NCI-H460 (cell line): ENCODE measurements around the gene TMEM271. TPM values are rescaled to one million over a fixed set of nuclear protein-coding genes. Genes with fewer than 3 reads are reported as not detected.

ENCODE experiments used
- DNase-seq: peaks from one replicate; pipeline ENCODE4 v3.0.0-alpha.2; 2016; ENCODE audit warnings: low read depth; ENCODE audit errors: extremely low read depth
- total RNA-seq: library from RNA; depleted of rRNA; stranded (reverse); fragments of >200 nt; shearing (Covaris generic); gene quantifications from 2 replicates; pipeline ENCODE4 v1.2.3, GENCODE V29; 2014

TMEM271 gene
- total RNA-seq, 1 experiment from 2014 or later = not detected

DNA sequence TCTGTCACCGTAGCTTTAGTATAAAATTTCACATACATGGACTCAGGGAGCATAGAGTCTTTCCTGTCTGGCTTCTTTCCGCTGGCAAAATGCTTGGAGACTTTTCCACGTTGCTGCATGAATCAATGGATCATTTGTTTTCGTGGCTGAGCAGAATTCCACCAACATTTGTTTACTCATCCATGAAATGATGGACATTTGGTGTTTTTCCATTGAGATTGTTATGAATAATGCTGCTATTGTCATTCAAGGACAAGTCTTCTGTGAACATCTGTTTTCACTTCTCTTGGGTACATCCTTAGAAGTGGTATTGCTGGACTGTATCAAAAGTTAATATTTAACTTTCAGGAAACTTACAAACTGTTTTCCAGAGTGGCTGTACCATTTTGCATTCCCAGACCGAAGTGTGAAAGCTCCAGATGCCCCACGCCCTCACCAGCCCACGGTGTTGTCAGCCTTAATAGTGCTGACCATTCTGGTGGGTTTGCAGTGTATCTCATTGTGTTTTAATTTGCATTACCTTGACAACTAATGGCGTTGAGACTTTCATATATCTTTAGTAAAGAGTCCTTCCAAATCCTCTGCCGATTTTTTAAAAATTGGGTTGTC, 5.8 kb upstream of the TMEM271 start:
- no peak for DNase-seq

DNA sequence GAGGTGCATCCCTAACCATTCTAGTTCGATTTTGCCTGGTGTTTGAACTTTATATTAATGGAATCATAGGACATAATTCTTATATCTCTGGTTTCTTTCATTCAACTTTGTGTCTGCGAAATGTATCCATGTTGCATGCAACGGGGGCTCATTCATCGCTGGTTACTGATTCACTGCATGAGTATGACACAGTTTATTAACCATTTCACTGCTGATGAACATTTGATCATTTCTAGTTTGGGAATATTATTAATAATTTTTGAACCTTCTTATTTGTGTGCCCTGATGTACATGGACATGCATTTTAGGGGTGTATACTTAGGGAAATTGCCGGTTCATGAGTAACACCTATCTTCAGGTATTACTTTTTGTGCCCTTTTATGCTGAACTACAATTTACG, 5.1 kb upstream of the TMEM271 start:
- no peak for DNase-seq

DNA sequence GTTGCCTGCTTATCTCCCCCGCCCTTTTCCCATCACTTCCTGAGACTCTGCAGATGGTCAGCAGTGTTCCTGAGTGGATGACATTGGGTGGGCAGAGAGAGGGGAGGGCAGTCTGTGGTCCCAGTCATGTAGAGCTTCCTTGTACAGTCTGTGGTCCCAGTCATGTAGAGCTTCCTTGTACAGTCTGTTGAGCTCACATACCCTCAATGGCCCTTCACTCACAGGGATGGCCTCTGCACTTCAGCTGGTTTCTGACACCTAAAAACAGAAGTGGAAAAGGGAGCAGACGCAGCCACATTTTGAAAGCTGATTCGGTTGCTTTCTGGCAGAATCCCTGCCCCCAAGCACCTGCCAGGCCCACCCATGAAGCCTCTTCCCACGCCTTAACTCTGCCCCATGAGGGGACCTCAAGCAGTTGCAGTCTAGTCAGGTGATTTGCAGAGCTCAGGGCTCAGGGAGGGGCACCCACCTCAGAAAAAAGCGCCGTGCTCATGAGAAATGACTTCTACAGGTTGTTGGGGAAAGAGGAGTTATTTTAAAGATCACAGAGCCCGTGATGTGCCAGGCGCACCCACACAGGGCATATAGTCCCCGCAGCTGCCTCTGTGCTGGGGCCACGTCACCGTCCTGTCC, 3.6 kb upstream of the TMEM271 start:
- no peak for DNase-seq

DNA sequence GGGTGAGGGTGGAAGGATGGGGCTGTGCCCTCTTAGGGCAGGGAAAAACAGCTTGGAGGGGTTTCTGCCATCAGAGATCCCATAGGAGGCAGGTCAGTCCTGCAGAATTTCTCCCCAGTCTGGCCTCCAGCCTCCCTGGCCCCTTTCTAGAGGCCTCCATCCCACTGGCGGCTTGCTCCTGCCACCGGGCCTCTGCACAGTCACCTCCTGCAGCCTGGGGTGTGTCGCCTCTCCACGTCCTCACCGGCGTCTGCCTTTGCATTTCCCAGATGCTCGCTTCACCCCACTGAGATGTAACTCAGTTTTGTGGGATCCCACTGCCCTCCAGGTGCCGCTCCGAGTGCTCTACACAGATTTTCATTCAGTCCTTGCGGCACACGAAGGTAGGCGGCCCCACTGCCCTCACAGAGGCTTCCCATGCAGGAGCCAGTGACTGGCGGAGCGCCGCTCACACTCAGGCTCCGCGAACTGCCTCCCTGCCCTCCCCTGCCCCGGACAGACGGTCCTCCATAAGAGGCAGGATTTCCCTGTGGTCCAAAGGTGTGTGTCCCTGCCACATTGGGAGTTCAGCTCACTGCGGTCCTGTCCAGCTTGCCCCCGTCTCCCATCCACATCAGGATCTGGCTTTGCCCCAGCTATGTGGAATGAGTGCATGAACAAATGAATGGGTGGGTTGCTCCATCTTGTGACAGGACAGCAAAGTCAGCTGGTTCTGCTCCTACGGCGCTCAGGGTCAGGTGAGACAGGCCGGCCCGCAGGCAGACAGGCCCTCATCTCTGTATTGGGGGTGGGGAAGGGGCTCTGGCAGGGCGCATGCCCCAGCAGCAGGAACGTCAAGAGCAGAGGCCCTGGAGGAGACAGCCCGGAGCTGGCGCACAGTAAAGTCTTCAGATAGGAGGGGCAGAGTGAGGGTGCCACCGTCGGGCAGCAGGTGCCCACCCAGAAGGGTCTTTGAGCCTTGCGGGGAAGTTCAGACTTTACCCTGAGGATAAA, 2.7 kb upstream of the TMEM271 start:
- DNase-seq = no peak

DNA sequence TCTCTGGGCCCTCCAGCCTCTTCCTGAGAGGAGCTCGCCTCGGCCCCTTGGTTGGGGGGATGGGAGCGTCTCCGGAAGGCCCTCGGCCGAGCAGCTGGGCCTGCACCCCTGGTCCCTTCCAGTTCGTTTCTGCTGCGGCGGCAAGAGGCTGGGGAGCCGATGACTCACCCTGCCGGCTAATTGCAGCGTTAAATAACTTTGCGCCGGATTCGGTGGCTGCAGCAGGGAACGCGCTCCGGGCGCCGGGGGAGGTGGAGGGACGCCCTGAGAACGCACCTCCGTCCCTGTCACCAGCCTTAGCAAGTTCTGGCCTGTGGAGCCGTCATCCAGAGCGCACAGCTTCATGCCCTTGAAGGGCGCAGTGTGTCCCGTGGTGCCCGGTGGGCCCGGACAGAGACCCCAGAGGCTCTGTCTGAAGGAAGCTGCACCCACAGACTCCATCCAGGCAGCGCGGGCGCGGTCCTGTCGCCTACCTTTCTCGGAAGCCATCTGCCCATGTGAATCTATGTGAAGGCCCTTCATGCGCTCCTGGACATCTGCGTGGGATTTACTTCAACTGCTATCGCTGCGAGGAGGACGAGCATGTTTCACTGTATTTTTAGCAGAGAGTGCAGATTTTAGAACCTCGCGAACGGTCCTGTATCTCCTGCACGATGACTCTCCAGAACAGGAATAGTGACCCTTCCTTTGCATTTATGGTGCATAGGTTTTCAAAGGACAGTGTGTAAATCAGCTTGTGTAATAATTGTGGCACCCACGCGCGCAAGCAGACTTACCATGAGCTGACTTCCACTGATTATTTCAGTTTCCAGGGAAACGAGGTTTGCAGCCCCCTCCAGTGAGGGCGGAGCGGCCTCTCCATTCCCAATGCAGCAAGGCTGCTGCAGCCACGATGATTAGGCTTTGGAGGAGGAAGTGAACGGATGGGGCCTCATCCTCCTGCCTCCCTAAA, 1.7 kb upstream of the TMEM271 start:
- peak; percentile 7 for DNase-seq

DNA sequence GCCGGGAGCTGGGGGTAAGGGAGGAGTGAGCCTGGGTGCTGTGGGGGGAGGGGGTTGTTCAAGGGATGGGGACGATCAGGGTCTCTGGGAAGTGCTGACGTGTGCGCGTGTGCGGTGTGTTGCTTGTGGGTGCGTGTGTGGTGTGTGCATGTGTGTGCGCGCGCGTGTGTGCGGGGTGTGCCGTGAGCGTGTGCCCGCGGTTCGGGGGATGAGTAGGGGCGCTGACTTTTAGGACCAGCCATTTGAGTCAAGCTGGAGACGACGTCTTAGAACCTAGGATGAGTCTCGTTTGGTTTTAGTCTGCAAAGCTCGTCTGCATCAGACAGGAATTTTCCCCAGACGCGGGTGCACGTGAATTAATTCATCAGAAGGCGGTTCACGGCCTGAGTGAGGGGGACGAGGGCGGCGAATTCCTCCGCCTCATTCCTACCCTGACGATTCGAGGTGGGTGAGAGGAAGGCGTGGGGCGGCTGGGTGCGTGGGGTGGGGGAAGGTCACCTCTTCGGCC, 950 bp upstream of the TMEM271 start:
- DNase-seq = no peak

DNA sequence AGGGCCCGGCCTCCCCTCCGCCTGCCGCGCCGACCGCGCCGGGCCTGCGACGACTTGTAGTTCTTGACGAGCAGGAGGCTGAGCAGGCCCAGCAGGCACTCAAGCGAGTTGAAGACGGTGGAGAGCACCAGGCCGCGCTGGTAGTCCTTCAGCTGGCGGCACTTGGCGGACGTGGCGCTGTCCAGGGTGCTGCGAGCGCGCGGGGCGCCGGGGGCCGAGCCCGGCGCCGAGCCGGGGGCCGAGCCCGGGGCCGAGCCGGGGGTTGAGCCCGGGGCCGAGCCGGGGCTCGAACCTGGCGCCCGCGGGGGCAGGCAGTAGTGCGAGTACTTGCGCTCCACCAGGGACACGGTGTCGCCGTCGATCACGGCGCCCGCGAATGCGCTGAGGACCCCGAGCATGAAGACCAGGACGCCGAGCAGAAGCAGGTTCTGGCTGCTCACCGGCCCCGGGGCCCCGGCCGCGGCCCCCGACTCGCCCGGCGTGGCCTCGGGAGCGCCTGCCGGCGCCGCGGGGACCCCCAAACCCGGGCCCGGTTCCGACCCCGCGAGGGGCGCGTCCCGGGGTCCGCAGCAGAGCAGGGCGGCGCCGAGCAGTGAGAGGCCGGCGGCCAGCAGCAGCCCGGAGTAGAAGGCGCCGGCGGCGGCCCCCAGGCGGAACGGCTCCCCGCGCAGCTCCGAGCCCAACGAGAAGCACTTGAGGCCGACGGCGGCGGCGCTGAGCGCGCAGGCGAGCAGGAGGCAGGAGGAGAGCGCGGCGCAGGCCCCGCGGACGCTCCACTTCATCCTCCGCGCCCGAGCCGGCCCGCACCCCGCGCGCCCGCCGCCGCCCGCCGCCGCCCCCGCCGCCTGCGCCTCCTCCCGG, 584 bp downstream of the TMEM271 start:
- no peak for DNase-seq

DNA sequence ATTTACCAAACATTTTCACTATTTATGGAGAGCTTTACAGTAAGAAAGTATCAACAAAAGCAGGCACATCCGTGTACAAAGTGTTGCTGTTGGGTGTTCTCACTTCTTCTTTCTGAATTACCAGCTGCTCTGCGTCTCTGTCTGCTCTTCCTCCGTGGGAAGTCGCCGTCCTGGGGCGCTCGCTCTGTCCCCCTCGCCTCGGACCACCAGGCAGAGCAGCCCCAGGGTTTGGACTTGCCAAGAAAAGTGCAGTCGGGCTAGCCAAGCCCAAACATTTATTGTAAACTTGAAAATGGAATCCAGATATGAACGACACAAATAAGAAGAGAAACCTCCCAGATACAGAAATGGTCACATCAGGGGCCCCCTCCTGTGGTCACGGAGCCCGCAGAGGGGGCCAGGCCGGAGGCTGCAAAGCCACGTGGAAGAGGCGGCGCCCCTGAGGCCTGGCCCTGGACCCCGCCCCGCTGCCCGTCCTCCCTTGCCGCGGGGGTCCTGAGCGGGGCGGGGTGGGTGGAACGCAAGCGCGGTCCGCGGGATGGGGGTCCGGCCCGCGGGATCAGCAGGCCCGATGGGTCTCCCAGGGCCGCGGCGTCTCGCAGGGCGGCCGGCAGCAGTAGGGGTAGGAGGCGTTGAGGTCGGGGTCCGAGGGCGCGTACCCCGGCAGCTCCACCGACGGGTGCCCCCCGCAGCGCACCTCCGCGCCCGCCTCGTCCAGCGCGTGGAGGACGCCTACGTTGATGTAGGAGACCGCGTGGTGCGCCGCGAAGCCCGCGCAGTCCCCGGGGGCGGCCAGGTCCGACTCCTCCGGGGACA, 1.5 kb downstream of the TMEM271 start:
- no peak for DNase-seq

DNA sequence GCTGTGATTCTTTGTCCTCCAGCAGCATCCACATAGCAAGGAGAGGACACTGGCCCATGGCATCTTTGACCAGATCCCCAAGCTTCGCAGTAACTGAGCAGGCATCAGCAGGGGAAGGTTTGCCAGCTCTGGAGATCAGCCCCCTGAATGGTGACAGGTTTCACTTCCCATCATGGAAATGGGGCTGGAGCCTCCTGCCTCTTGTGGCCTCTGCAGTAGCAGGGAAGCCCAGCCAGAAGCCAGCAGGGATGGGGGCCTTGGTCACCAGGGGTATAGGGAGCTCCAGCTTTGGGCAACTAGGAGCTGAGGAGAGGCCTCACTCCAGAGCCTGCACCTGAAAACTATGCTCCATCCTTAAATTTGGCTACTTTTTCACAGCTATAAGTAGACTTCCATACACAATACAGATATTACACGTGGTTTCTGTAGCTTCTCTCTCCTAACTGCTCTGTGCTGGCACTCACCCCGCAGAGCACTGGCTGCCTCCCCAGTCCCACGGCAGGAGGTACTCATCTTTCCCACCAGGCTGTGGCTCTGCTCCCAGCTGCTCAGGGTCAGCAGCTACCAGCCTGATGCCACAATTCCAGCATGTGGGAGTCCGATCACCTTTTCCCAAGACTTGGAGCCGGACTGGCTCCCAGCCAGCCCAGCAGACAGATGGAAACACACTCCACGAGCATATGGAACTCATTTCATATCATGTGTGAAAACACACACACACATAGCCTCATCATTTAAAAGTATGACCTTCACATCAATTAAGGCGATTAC, 2.8 kb downstream of the TMEM271 start:
- DNase-seq = no peak

DNA sequence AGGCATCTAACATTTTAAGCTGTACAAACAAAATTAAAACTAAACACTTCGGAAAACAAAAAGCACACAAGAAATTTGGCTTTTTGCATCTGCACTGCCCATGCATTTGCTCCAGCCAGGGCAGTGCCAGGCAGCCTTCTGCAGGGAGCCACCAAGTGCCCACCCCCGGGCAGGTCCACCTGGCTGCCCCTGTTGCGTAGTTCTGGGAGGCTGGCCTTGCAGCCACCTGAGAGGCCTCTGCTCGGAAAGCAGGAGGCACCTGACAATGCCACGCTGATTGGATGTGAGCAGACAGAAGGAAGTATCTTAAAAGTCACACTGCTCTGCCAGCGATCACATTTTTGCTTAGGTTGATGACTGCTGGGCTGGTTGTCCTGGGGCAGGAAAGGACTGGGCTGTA, 3.5 kb downstream of the TMEM271 start:
- DNase-seq = no peak

DNA sequence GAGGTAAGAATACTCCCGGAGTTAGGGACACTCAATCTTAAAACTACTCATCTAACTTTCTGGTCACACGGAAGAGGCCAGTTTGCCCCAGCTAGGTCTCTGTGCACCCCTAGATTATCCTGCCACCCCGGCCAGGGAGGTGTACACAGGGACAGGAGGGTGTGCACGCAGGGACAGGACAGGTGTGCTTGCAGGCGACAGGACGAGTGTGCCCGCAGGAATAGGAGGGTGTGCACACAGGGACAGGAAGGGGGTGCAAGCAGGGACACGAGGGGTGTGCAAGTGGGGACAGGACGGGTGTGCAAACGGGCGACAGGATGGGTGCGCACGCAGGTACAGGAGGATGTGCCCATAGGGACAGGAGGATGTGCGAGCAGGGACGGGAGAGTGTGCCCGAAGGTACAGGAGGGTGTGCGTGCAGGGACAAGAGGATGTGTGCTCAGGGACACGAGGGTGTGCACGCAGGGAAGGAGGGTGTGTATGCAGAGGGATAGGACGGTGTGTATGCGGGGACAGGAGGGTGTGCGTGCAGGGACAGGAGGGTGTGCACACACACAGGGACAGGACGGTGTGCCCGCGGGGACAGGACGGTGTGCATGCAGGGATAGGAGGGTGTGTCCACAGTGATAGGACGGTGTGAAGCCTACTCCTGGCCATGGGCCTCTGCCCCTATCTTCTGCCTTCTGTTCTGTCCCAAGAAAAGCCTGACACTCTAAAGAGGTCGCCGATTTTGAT, 4.1 kb downstream of the TMEM271 start:
- no peak for DNase-seq

DNA sequence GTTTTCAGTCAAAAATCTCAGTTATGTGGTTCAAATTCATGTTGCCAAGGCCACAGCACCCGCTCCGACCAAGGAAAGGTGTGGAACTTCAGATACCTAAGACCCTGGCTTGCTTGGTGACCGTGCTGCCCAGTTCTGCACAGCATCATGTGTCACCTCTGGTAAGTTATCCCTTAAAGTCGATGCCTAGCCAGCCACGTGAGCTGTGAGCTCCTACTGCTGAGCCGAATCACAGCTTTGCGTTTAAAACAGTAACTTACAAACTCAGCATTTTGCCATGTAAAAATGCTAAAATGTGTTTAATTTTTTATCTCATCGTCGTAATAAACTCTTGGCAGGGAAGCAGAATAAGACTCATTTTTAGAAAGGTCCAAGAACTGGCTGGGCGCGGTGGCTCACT, 5.3 kb downstream of the TMEM271 start:
- DNase-seq = no peak

DNA sequence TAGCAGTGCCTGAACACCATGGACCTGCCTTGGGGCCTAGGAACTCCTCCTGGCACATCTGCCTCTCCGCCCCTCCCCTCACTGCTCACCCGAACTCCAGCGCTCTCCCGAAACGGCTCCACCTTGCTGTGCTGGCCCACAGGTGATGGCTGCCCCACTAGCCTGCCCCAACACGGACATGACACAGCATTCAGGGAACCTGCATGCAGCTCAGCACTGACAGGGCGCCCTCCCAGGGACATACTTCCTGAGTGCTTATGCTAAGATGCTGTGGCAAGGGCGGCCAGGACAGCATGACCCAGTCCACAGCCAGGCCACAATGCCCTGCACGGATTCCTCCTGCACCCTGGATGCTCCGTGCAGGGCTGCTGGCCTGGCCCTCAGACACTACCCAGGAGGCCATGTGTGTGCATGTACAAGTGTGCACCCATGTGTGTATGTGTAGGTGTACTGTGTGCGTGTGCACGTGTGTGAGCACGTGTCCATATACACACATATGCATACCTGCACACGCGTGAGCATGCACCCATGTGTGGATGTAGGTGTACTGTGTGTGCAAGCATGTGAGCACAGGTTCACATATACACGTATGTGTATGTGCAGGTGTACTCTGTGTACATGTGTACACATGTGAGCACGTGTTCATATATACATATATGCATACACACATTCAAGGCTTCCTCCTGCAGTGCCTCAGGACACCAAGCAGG, 6.0 kb downstream of the TMEM271 start:
- DNase-seq = no peak

DNA sequence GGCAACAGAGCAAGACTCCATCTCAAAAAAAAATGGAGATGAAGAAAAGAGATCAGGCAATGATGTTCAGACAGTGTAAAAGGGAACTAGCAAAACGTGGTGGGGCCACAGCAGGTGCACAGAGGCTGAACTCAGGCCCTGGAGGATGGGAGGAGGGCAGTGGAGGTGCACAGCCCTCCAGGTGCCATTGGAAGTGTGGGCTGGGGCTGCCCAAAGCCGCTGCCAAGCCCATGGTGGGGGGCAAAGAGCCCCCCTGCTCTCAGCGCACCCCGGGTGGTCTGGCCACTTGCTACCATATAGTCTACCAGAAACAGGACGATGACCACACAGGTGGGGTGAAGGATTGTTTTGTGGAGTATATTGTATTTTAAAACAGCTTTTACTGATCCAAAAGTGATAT, 7.1 kb downstream of the TMEM271 start:
- DNase-seq = no peak

DNA sequence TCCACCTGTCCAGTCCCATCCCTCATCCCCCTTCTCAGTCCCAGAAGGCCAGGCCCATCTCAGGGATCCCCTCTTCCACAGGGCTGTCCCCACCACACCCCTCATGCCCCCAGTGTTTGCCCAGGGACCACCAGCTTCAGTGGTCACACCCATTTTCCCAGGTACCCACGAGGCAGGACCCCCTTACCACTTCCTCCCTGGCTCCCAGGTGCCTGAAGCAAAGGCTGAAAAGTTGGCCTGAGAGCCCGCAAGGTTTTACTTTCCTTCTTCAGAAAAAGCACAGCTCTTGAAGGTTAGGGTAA, 7.8 kb downstream of the TMEM271 start:
- no peak for DNase-seq

DNA sequence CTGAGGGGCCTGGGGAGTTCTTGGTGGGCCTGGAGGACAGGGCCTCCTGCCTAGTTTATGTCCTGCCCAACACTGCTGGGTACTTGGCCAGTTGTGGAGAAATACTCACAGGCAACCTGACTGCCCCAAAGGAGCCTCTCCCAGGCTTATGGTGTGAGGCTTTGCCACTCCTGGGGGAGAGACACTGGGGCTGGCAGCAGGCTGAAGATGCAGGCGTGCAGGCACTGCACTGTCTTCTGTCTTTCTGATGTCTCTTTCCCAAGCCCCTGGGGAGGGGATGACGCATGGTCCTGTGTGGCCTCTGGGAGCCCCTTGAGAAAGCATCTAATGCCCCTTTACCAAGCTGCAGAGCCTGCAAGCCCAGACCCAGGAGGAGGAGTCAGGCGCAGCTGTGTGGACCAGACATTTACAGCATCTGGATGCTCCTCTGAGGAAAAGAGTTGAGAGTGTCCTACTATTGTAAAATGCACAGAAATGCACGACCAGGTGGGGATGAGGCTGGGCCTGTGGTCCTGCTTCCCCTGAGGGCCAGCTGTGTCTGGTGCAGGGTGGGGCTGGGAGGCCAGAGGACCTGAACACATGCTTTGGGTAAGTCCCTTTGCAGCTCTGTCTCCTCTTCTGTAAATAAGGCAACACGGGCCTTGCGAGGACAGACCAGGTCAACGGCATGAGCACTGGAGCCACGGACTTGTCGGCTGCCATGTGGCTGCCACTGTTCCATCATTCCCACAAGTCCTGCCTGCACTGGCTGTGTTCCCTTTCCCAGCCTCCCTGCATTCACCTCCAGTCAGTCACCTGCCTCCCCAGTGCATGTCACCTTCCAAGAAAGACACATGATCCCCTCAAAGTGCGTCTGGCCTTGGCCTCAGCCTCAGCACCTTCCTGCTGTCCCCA, 8.4 kb downstream of the TMEM271 start:
- no peak for DNase-seq
